Spleen (tissue), 13 donors: ENCODE measurements around the gene POLR1C. TPM values are rescaled to one million over a fixed set of nuclear protein-coding genes. Genes with fewer than 3 reads are reported as not detected.
"Not testable (repeated sequence)": the region's sequence is repeated elsewhere in the genome, so short reads cannot be mapped to it uniquely, and the experiment has no call there.

Experiments used
- DNase-seq: peaks from one replicate; pipeline ENCODE4 v3.0.0-alpha.2; 2020
- H3K27ac ChIP-seq, 8 donors: fragments of 200-600 bp; sonication (generic) in 7 of 8; 1 replicate in 4 of 8; 2 replicates in 4 of 8; pipeline versions ENCODE4 v1.5.0 to v1.8.0; 2016 to 2021; ENCODE audit warnings: inconsistent platforms in 4 of 8, mild to moderate bottlenecking in 4 of 8, moderate library complexity in 1 of 8
- H3K27me3 ChIP-seq, 7 donors: fragments of 200-600 bp; sonication (generic) in 6 of 7; replicated peaks in 1 of 7; 1 replicate in 4 of 7; 2 replicates in 3 of 7; pipeline versions ENCODE4 v1.5.0 to v1.8.0; 2016 to 2021; ENCODE audit warnings: inconsistent platforms in 3 of 7, mild to moderate bottlenecking in 1 of 7
- H3K36me3 ChIP-seq, 6 donors: fragments of 200-600 bp; sonication (generic) in 5 of 6; 1 replicate in 4 of 6; 2 replicates in 2 of 6; pipeline versions ENCODE4 v1.5.0 to v1.8.0; 2016 to 2021; ENCODE audit warnings: inconsistent platforms in 2 of 6
- H3K4me1 ChIP-seq, 6 donors: fragments of 200-600 bp; sonication (generic) in 5 of 6; 1 replicate in 3 of 6; 2 replicates in 3 of 6; pipeline versions ENCODE4 v1.5.0 to v1.8.0; 2016 to 2021; ENCODE audit warnings: inconsistent platforms in 3 of 6
- H3K4me3 ChIP-seq, 8 donors: fragments of 200-600 bp; sonication (generic) in 7 of 8; 1 replicate in 4 of 8; 2 replicates in 4 of 8; pipeline versions ENCODE4 v1.5.0 to v1.8.0; 2016 to 2021; ENCODE audit warnings: inconsistent platforms in 4 of 8, mild to moderate bottlenecking in 4 of 8, moderate library complexity in 2 of 8
- H3K9me3 ChIP-seq, 8 donors: fragments of 200-600 bp; sonication (generic) in 7 of 8; 1 replicate in 4 of 8; 2 replicates in 4 of 8; pipeline versions ENCODE4 v1.5.0 to v1.8.0; 2016 to 2021; ENCODE audit warnings: inconsistent platforms in 4 of 8
- POLR2A ChIP-seq, 3 donors: fragments of 450-650 bp; IDR thresholded peaks; one replicate each; pipeline ENCODE4 v1.5.1; 2017; ENCODE audit warnings: antibody characterized with exemption in 3 of 3, mild to moderate bottlenecking in 1 of 3
- POLR2AphosphoS5 ChIP-seq, 3 donors: sonication (generic); formaldehyde crosslinking; IDR thresholded peaks; one replicate each; pipeline ENCODE4 v1.5.1; 2017; ENCODE audit warnings: antibody characterized with exemption in 3 of 3
- WGBS, 5 donors: extraction: QIAGEN DNeasy Blood & Tissue Kit in 3 of 5; methylation state at CpG; one replicate each; pipeline versions ENCODE4 v1.1.5 to v1.1.7; 2013 to 2018; 5-methylcytosine and 5-hydroxymethylcytosine counted together
- intact Hi-C: fragments of 100-400 bp; cut with DNase I; formaldehyde crosslinking; loops from one replicate; pipeline ENCODE4 v1.15.0; 2023; ENCODE audit warnings: low total_unique reads
- long read RNA-seq, 2 donors: transcript quantifications; one replicate each; lab custom pipeline, GENCODE V29; 2026
- polyA plus RNA-seq, 3 donors: library from polyadenylated mRNA; stranded (reverse); fragments of 200-250 nt; gene quantifications; one replicate each; pipeline ENCODE4 v1.2.1, GENCODE V29; 2013
- total RNA-seq, 7 donors: library from RNA; depleted of rRNA in 3 of 7; stranded (reverse); fragments of >200 nt in 3 of 7; fragmentation: NEBNext Ultra II Directional in 4 of 7; extraction: Animal tissue kit (Norgen Biotek cat#: 25700) in 4 of 7; gene quantifications; one replicate each; pipeline versions ENCODE4 v1.1.0 to v1.2.1, GENCODE V29; 2016 to 2021
- TF ChIP-seq, protein P1 (sequence below), 11 experiments: fragments of 200-600 bp in 7 of 11; fragments of 450-650 bp in 4 of 11; sonication (generic) in 4 of 11; IDR thresholded peaks in 8 of 11; conservative IDR thresholded peaks in 3 of 11; 1 replicate in 7 of 11; 2 replicates in 4 of 11; pipeline versions ENCODE4 v1.4.0 to v1.8.0; 2016 to 2021; ENCODE audit warnings: antibody characterized with exemption in 11 of 11, inconsistent platforms in 4 of 11, mild to moderate bottlenecking in 1 of 11
- donor health status: healthy with polysubstance abuse.
- donor health status: DM: no; HTN: no; CAD: no; lungs with moderate emphysema.
- donor health status: DM: no; HTN: no; CAD: no.
- donor health status: Bipolar disorder and iron deficiency.
- donor health status: healthy.
- donor health status: DM: no; HTN: no; CAD: no.
- donor health status: DM: yes; HTN: yes; CAD: no.

Gene POLR1C, protein sequence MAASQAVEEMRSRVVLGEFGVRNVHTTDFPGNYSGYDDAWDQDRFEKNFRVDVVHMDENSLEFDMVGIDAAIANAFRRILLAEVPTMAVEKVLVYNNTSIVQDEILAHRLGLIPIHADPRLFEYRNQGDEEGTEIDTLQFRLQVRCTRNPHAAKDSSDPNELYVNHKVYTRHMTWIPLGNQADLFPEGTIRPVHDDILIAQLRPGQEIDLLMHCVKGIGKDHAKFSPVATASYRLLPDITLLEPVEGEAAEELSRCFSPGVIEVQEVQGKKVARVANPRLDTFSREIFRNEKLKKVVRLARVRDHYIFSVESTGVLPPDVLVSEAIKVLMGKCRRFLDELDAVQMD
- total RNA-seq = 10 to 100 TPM; 24.1 to 32.6 (median 28.1) TPM
- 10 to 100 TPM; 27.9 to 30.1 (median 29.1) TPM for polyA plus RNA-seq
- long read RNA-seq, donor 1, transcript POLR1C-203 (9 exons, 1,355 nt) = major isoform, 10 of 13 reads
- long read RNA-seq, donor 1, partial matches to known transcripts = 0 of 13 reads
- long read RNA-seq, donor 1, other reads (novel, unspliced or antisense) = 0 of 13 reads
- long read RNA-seq, donor 2, transcript POLR1C-203 (9 exons, 1,355 nt) = major isoform, 5 of 21 reads
- long read RNA-seq, donor 2, partial matches to known transcripts = 16 of 21 reads
- long read RNA-seq, donor 2, other reads (novel, unspliced or antisense) = 0 of 21 reads

GRCh38 chr6:43516697-43517504 is at the start of gene POLR1C, which contains the start of gene YIPF3:
TSS of gene POLR1C (plus strand) at chr6:43517089. CDS start at chr6:43517110, 21 bp downstream.
TSS of gene YIPF3 (minus strand) at chr6:43516926. CDS start at chr6:43516807, 119 bp downstream.
- peak within 1 kb of the TSS; percentile 64 to 97 (median 84) for H3K4me3 ChIP-seq
- H3K36me3 ChIP-seq = peaks cover 5 to 74% (median 61%) of the 10 kb centered on the region in 6 donors
- intact Hi-C loops = no loop called here
- peak within 1 kb of the TSS; percentile 60 to 97 (median 92) for H3K27ac ChIP-seq
- TF ChIP-seq POLR2AphosphoS5 (IDR thresholded peaks at IDR 0.05) (peak; percentile 86 to 88 (median 87)), POLR2A (IDR thresholded peaks at IDR 0.05) (no peak)
- TF ChIP-seq, protein P1, sequence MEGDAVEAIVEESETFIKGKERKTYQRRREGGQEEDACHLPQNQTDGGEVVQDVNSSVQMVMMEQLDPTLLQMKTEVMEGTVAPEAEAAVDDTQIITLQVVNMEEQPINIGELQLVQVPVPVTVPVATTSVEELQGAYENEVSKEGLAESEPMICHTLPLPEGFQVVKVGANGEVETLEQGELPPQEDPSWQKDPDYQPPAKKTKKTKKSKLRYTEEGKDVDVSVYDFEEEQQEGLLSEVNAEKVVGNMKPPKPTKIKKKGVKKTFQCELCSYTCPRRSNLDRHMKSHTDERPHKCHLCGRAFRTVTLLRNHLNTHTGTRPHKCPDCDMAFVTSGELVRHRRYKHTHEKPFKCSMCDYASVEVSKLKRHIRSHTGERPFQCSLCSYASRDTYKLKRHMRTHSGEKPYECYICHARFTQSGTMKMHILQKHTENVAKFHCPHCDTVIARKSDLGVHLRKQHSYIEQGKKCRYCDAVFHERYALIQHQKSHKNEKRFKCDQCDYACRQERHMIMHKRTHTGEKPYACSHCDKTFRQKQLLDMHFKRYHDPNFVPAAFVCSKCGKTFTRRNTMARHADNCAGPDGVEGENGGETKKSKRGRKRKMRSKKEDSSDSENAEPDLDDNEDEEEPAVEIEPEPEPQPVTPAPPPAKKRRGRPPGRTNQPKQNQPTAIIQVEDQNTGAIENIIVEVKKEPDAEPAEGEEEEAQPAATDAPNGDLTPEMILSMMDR (IDR thresholded peaks at IDR 0.05 in 8 of 11, conservative IDR thresholded peaks at IDR 0.05 in 3 of 11) = peak in 3 of 11 experiments; percentile 11 to 29 (median 18)
- 0 to 1% (median 1%) methylated on average over 49 to 57 of the region's 57 CpGs for WGBS, 5 donors
- peaks cover 33 to 70% (median 48%) of the 10 kb centered on the region in 6 donors for H3K4me1 ChIP-seq
- H3K27me3 ChIP-seq = no peaks in the 10 kb centered on the region
- H3K9me3 ChIP-seq = no peaks in the 10 kb centered on the region
- DNase-seq = peak; percentile 98

GRCh38 chr6:43467265-43467664 is 49.6 kb upstream of the POLR1C start:
- H3K36me3 ChIP-seq, H3K4me3 ChIP-seq, H3K4me1 ChIP-seq, intact Hi-C loops, H3K9me3 ChIP-seq, H3K27ac ChIP-seq, DNase-seq: not testable (repeated sequence)
- H3K27me3 ChIP-seq = peaks cover 0 to 71% (median 13%) of the 10 kb centered on the region in 7 donors
- WGBS, 5 donors = 54 to 72% (median 61%) methylated on average over 5 of the region's 5 CpGs

DNA sequence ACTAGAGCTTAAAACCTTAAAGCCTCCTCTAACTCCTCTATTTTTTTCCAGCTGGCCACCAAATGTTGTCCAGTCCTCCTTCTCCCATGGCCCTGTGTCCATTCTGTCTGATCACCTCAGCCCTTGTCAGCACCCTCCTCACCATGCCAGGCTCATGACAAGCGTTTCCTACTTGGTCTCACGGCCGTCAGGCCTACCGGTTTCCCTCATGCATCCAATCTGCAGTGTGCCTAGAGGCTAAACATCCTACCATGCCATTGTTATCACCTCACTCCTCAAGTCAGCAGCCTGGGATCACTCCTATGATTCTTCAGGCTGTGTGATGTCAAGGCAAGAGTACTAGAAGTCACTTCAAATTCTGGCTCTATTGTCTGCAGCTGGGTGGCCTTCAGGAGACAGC is 49.1 kb upstream of the POLR1C start:
- Histone ChIP-seq H3K27me3 (peaks cover 0 to 70% (median 13%) of the 10 kb centered on the region in 7 donors), H3K9me3 (no peaks in the 10 kb centered on the region), H3K4me3 (no peak overlapping the region), H3K36me3 (no peaks in the 10 kb centered on the region), H3K4me1 (no peaks in the 10 kb centered on the region), H3K27ac (no peak overlapping the region)
- DNase-seq = no peak
- WGBS, 5 donors = 74 to 87% (median 79%) methylated on average over 4 of the region's 4 CpGs
- TF ChIP-seq, protein P1 (IDR thresholded peaks at IDR 0.05 in 8 of 11, conservative IDR thresholded peaks at IDR 0.05 in 3 of 11) = no peak
- TF ChIP-seq POLR2AphosphoS5 (IDR thresholded peaks at IDR 0.05) = no peak
- intact Hi-C loops = no loop called here

GRCh38 chr6:43468240-43468639 is 48.6 kb upstream of the POLR1C start:
- Histone ChIP-seq H3K27ac (no peak overlapping the region), H3K9me3 (no peaks in the 10 kb centered on the region), H3K4me3 (no peak overlapping the region), H3K4me1 (no peaks in the 10 kb centered on the region), H3K36me3 (no peaks in the 10 kb centered on the region), H3K27me3 (peaks cover 0 to 65% (median 12%) of the 10 kb centered on the region in 7 donors)
- intact Hi-C loops = no loop called here
- WGBS, 5 donors = 76 to 92% (median 84%) methylated on average over 4 of the region's 4 CpGs
- no peak for DNase-seq
- no peak for TF ChIP-seq POLR2AphosphoS5 (IDR thresholded peaks at IDR 0.05)
- no peak for TF ChIP-seq POLR2A (IDR thresholded peaks at IDR 0.05)
- TF ChIP-seq, protein P1 (IDR thresholded peaks at IDR 0.05 in 8 of 11, conservative IDR thresholded peaks at IDR 0.05 in 3 of 11) = no peak
